Activated CD4-positive, alpha-beta T cell treated with anti-CD3 and anti-CD28 coated beads, Interleukin-2, amount 10 ng/mL, durations not matched to agents 24 days and 14 days (primary cell): ENCODE measurements around the gene PCSK9. TPM values are rescaled to one million over a fixed set of nuclear protein-coding genes. Genes with fewer than 3 reads are reported as not detected.

ENCODE experiments used
- DNase-seq: peaks from one replicate; pipeline ENCODE4 v3.0.0; 2022
- H3K27ac Mint-ChIP-seq: one replicate; pipeline ENCODE4 v1.8.0; 2022; ENCODE audit warnings: mild to moderate bottlenecking, mixed read lengths
- H3K27me3 Mint-ChIP-seq: one replicate; pipeline ENCODE4 v1.8.0; 2022; ENCODE audit warnings: mixed read lengths
- H3K36me3 Mint-ChIP-seq: one replicate; pipeline ENCODE4 v1.8.0; 2022; ENCODE audit warnings: low read depth, mild to moderate bottlenecking, mixed read lengths
- H3K4me1 Mint-ChIP-seq: one replicate; pipeline ENCODE4 v1.8.0; 2021; ENCODE audit warnings: mixed read lengths
- H3K4me3 Mint-ChIP-seq: one replicate; pipeline ENCODE4 v1.8.0; 2022; ENCODE audit warnings: mild to moderate bottlenecking, moderate library complexity, mixed read lengths
- H3K9me3 Mint-ChIP-seq: one replicate; pipeline ENCODE4 v1.8.0; 2021; ENCODE audit warnings: mixed read lengths
- intact Hi-C: fragments of 100-400 bp; cut with micrococcal nuclease; formaldehyde crosslinking; loops from one replicate; pipeline ENCODE4 v1.15.1; 2023
- total RNA-seq: library from RNA; stranded (reverse); gene quantifications from 2 replicates; pipeline ENCODE4 v1.2.3, GENCODE V29; 2022

Gene PCSK9
- total RNA-seq = not detected in 2 replicates

- intact Hi-C loops = no loop called here
- Mint-ChIP-seq H3K36me3 (no peaks in the 10 kb centered on the region), H3K4me3 (no peak within 1 kb of the TSS), H3K4me1 (no peaks in the 10 kb centered on the region), H3K27ac (no peak within 1 kb of the TSS), H3K9me3 (no peaks in the 10 kb centered on the region), H3K27me3 (peaks cover 66% of the 10 kb centered on the region)
- DNase-seq = no peak
Observed at GRCh38 chr1:55039342-55040082, at the start of gene PCSK9. TSS of gene PCSK9 (plus strand) at chr1:55039548. CDS start at chr1:55039838, 290 bp downstream.

- peaks cover 5% of the 10 kb centered on the region for H3K4me1 Mint-ChIP-seq
- H3K4me3 Mint-ChIP-seq = no peak overlapping the region
- no peaks in the 10 kb centered on the region for H3K36me3 Mint-ChIP-seq
- intact Hi-C loops = no loop called here
- H3K27me3 Mint-ChIP-seq = peaks cover 6% of the 10 kb centered on the region
- no peak for DNase-seq
- no peaks in the 10 kb centered on the region for H3K9me3 Mint-ChIP-seq
- H3K27ac Mint-ChIP-seq = no peak overlapping the region
Observed at GRCh38 chr1:54989968-54990810, 49.2 kb upstream of the PCSK9 start.

DNA sequence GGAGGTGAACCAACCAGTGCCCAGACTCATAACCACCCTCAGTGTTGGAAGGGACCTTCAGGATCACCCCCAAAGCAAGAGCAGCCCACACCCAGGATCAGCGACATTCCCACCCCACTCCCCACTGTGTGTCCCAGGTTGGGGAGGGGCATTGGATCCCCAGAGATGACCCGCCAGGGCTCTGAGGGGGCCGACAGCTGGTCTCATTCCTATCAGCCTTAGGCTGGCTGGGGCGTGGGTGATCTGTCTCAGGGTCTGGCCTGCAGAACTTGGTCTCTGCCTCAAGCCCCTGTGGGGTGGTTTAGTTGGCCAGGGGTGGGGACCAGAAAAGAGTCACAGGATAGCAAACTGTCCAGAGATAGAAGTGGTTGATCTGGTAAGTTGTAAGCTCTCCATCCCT is 48.4 kb upstream of the PCSK9 start:
- no peak overlapping the region for H3K4me3 Mint-ChIP-seq
- peaks cover 13% of the 10 kb centered on the region for H3K4me1 Mint-ChIP-seq
- H3K27ac Mint-ChIP-seq = no peak overlapping the region
- no peaks in the 10 kb centered on the region for H3K36me3 Mint-ChIP-seq
- H3K27me3 Mint-ChIP-seq = peaks cover 12% of the 10 kb centered on the region
- no peak for DNase-seq
- intact Hi-C loops = no loop called here
- no peaks in the 10 kb centered on the region for H3K9me3 Mint-ChIP-seq

- intact Hi-C loops = no loop called here
- Mint-ChIP-seq H3K36me3 (no peaks in the 10 kb centered on the region), H3K9me3 (no peaks in the 10 kb centered on the region), H3K4me3 (no peak overlapping the region), H3K4me1 (peaks cover 21% of the 10 kb centered on the region), H3K27me3 (peaks cover 17% of the 10 kb centered on the region), H3K27ac (no peak overlapping the region)
- DNase-seq = no peak
Observed at GRCh38 chr1:54991939-54992338, 47.4 kb upstream of the PCSK9 start.

GRCh38 chr1:54993140-54993539 is 46.2 kb upstream of the PCSK9 start:
- Mint-ChIP-seq H3K27me3 (peaks cover 28% of the 10 kb centered on the region), H3K4me1 (peaks cover 21% of the 10 kb centered on the region), H3K36me3 (no peaks in the 10 kb centered on the region), H3K4me3 (no peak overlapping the region), H3K9me3 (no peaks in the 10 kb centered on the region), H3K27ac (no peak overlapping the region)
- intact Hi-C loops = no loop called here
- DNase-seq = no peak

- Mint-ChIP-seq H3K4me3 (no peak overlapping the region), H3K27me3 (peaks cover 28% of the 10 kb centered on the region), H3K36me3 (no peaks in the 10 kb centered on the region), H3K4me1 (peaks cover 21% of the 10 kb centered on the region), H3K27ac (no peak overlapping the region), H3K9me3 (no peaks in the 10 kb centered on the region)
- intact Hi-C loops = no loop called here
- no peak for DNase-seq
Observed at GRCh38 chr1:54994355-54994990, 44.9 kb upstream of the PCSK9 start.

DNA sequence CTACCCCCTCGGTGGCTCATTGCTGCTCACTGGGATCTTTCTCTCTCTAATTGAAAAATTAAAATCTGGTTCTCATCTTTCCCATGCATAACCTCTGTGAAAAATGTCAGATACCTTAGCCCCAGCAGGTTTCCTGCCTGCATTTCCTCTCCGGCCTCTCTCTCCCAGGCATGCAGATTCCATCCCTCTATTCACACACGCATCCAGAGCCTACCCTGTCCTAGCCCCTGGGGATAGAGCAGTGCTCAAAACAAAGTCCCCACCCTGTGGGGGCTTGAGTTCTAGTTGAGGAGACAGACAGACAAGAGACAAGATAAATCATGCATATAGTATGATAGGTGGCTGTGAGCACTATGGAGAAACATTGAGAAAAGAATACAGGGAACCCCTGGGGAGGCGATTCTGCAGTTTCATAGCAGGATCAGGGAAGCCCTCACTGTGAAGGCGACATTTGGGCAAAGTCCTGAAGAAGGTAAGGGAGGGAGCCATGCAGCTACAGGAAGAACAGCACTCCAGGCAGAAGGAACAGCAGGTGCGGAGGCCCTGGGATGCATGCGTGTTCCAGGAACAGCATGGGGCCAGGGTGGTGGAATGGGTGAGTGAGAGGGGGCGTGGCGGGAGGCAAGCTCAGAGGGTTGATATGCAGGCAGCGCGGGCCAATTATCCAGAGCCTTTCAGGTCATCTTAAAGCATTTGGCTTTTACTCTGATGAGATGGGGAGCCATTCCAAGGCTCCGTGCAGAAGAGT is 44.2 kb upstream of the PCSK9 start:
- Mint-ChIP-seq H3K9me3 (no peaks in the 10 kb centered on the region), H3K36me3 (no peaks in the 10 kb centered on the region), H3K27me3 (peaks cover 28% of the 10 kb centered on the region), H3K4me3 (peak overlapping the region; percentile 43), H3K4me1 (peaks cover 21% of the 10 kb centered on the region), H3K27ac (no peak overlapping the region)
- no peak for DNase-seq
- intact Hi-C loops = no loop called here

- no peak overlapping the region for H3K27ac Mint-ChIP-seq
- peaks cover 28% of the 10 kb centered on the region for H3K27me3 Mint-ChIP-seq
- H3K9me3 Mint-ChIP-seq = no peaks in the 10 kb centered on the region
- DNase-seq = peak; percentile 82
- H3K4me1 Mint-ChIP-seq = peaks cover 21% of the 10 kb centered on the region
- intact Hi-C loops = loop anchor here (1.0 kb wide), 2 partner anchors 46 to 51 kb away; no protein-coding TSS in a partner anchor
- H3K4me3 Mint-ChIP-seq = peak overlapping the region; percentile 43
- H3K36me3 Mint-ChIP-seq = no peaks in the 10 kb centered on the region
Observed at GRCh38 chr1:54995835-54996234, 43.5 kb upstream of the PCSK9 start.

- H3K4me1 Mint-ChIP-seq = peaks cover 21% of the 10 kb centered on the region
- peak overlapping the region; percentile 43 for H3K4me3 Mint-ChIP-seq
- H3K9me3 Mint-ChIP-seq = no peaks in the 10 kb centered on the region
- DNase-seq = peak; percentile 93
- H3K36me3 Mint-ChIP-seq = no peaks in the 10 kb centered on the region
- intact Hi-C loops = loop anchor here (1.0 kb wide), 2 partner anchors 46 to 51 kb away; no protein-coding TSS in a partner anchor
- H3K27ac Mint-ChIP-seq = no peak overlapping the region
- H3K27me3 Mint-ChIP-seq = peaks cover 28% of the 10 kb centered on the region
Observed at GRCh38 chr1:54996359-54996868, 42.9 kb upstream of the PCSK9 start.

DNA sequence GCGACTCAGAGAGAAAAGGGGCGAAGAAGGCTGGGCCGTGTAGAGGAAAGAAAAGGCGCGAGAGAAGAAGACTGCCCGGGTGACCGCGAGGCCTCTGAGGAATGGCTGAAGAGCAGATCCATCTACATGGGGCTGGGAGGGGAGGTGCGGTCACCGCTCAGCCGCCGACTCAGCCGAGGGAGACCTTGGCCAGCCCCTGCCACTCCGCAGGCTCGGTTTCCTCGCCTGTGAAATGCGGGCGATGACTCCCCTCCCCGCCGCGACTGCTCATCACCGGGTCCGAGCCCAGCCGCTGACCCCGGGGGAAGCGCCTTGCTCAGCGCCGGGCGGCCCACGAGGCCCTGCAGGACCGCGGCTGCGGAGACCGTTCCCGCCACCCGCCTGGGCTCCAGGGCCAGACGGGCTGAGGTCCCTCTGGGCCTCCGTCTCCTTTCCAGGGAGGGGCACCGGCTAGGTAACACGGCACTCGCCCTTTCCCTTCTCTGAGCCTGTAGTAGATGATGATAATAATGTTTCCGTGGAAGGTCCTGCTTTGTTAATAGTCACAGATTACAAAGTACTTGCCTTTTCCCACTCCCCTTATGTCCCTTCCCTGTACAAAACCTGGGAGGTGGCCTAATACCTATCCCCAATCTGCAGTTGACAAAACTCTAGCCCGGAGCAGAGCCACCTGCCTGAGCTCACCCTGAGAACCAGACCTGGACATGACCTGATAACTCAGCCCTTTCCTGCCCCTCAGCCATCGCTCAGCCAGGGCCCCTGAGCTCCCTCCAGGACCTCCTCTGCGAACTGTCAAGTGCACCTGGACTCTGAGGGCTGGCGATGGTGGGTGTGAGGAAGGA is 42.3 kb upstream of the PCSK9 start:
- peaks cover 21% of the 10 kb centered on the region for H3K4me1 Mint-ChIP-seq
- peaks cover 28% of the 10 kb centered on the region for H3K27me3 Mint-ChIP-seq
- H3K4me3 Mint-ChIP-seq = no peak overlapping the region
- intact Hi-C loops = loop anchor here (1.0 kb wide), 2 partner anchors 47 to 52 kb away; no protein-coding TSS in a partner anchor
- no peaks in the 10 kb centered on the region for H3K36me3 Mint-ChIP-seq
- H3K9me3 Mint-ChIP-seq = no peaks in the 10 kb centered on the region
- H3K27ac Mint-ChIP-seq = no peak overlapping the region
- DNase-seq = peak; percentile 57

- no peaks in the 10 kb centered on the region for H3K9me3 Mint-ChIP-seq
- H3K4me1 Mint-ChIP-seq = peaks cover 21% of the 10 kb centered on the region
- H3K27ac Mint-ChIP-seq = no peak overlapping the region
- peaks cover 28% of the 10 kb centered on the region for H3K27me3 Mint-ChIP-seq
- no peak for DNase-seq
- intact Hi-C loops = no loop called here
- no peaks in the 10 kb centered on the region for H3K36me3 Mint-ChIP-seq
- H3K4me3 Mint-ChIP-seq = no peak overlapping the region
Observed at GRCh38 chr1:54997711-54997986, 41.7 kb upstream of the PCSK9 start.

GRCh38 chr1:54998100-54998499 is 41.2 kb upstream of the PCSK9 start:
- no peak overlapping the region for H3K4me3 Mint-ChIP-seq
- no peaks in the 10 kb centered on the region for H3K9me3 Mint-ChIP-seq
- peaks cover 28% of the 10 kb centered on the region for H3K27me3 Mint-ChIP-seq
- intact Hi-C loops = no loop called here
- H3K36me3 Mint-ChIP-seq = no peaks in the 10 kb centered on the region
- H3K27ac Mint-ChIP-seq = no peak overlapping the region
- DNase-seq = no peak
- peaks cover 21% of the 10 kb centered on the region for H3K4me1 Mint-ChIP-seq

- H3K27me3 Mint-ChIP-seq = peaks cover 28% of the 10 kb centered on the region
- H3K36me3 Mint-ChIP-seq = no peaks in the 10 kb centered on the region
- no peak within 1 kb of the TSS for H3K27ac Mint-ChIP-seq
- no peaks in the 10 kb centered on the region for H3K9me3 Mint-ChIP-seq
- H3K4me1 Mint-ChIP-seq = peaks cover 21% of the 10 kb centered on the region
- intact Hi-C loops = no loop called here
- no peak within 1 kb of the TSS for H3K4me3 Mint-ChIP-seq
- DNase-seq = no peak
Observed at GRCh38 chr1:54998677-54999076, 40.7 kb upstream of the PCSK9 start, which contains the start of gene BSND. TSS of gene BSND (plus strand) at chr1:54998933. CDS start at chr1:54999187, 254 bp downstream.
